Measurements from ENCODE around the gene ZNRF3. TPM values are rescaled to one million over a fixed set of nuclear protein-coding genes. Genes with fewer than 3 reads are reported as not detected.

ZNRF3 gene
- total RNA-seq, 6 experiments from 2014 or later = 5.8 to 9.2 (median 6.9) TPM

DNA sequence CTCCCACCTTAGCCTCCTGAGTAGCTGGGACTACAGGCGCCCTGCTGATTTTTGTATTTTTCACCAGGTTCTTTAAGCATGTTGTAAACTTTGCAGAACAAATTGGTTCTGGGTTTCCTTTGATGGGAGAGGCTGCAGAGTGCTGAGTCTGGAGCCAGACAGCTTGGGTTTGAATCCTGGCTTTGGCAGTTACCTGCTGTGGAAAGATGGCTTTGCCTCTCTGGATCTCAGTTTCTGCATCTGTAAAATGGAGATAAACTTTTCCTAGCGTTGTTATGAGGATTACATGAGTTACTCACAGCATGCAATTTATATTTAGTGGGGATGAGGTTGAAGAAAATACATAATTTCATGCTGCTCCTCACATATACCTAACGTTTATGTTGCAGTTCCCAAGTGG is 19.1 kb downstream of the ZNRF3 start:
- H3K27ac ChIP-seq = no peak overlapping the region
- DNase-seq = no peak
- WGBS (ENCODE audit: insufficient coverage, low coverage, low lambda C conversion rate, missing lambda C conversion rate) = 92% methylated on average over 3 of the region's 3 CpGs
- H3K9me3 ChIP-seq = no peaks in the 10 kb centered on the region
- no peak overlapping the region for H3K4me3 ChIP-seq
- no peaks in the 10 kb centered on the region for H3K27me3 ChIP-seq
- H3K4me1 ChIP-seq = peaks cover 0 to 37% (median 12%) of the 10 kb centered on the region in 4 donors
- TF ChIP-seq POLR2A (IDR thresholded peaks at IDR 0.05) = no peak
- TF ChIP-seq, protein P1, sequence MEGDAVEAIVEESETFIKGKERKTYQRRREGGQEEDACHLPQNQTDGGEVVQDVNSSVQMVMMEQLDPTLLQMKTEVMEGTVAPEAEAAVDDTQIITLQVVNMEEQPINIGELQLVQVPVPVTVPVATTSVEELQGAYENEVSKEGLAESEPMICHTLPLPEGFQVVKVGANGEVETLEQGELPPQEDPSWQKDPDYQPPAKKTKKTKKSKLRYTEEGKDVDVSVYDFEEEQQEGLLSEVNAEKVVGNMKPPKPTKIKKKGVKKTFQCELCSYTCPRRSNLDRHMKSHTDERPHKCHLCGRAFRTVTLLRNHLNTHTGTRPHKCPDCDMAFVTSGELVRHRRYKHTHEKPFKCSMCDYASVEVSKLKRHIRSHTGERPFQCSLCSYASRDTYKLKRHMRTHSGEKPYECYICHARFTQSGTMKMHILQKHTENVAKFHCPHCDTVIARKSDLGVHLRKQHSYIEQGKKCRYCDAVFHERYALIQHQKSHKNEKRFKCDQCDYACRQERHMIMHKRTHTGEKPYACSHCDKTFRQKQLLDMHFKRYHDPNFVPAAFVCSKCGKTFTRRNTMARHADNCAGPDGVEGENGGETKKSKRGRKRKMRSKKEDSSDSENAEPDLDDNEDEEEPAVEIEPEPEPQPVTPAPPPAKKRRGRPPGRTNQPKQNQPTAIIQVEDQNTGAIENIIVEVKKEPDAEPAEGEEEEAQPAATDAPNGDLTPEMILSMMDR (IDR thresholded peaks at IDR 0.05) = no peak
- H3K36me3 ChIP-seq = no peaks in the 10 kb centered on the region
- intact Hi-C loops (cut with DNase I) = no loop called here
- no peak for ATAC-seq

GRCh38 chr22:28903080-28903479 is 19.7 kb downstream of the ZNRF3 start:
- no peaks in the 10 kb centered on the region for H3K9me3 ChIP-seq
- TF ChIP-seq, protein P1 (IDR thresholded peaks at IDR 0.05) = no peak
- no peak for TF ChIP-seq POLR2A (IDR thresholded peaks at IDR 0.05)
- WGBS (ENCODE audit: insufficient coverage, low coverage, low lambda C conversion rate, missing lambda C conversion rate) = 69% methylated on average over 9 of the region's 11 CpGs
- intact Hi-C loops (cut with DNase I) = no loop called here
- H3K4me1 ChIP-seq = peaks cover 0 to 37% (median 12%) of the 10 kb centered on the region in 4 donors
- peak; percentile 62 to 89 (median 73) for ATAC-seq
- H3K36me3 ChIP-seq = no peaks in the 10 kb centered on the region
- no peak overlapping the region for H3K4me3 ChIP-seq
- H3K27ac ChIP-seq = peak overlapping the region in 1 of 3 donors; percentile 24
- no peaks in the 10 kb centered on the region for H3K27me3 ChIP-seq
- peak in 2 of 3 donors; percentile 50 to 54 for DNase-seq

- intact Hi-C loops (cut with DNase I) = no loop called here
- H3K4me3 ChIP-seq = no peak overlapping the region
- ATAC-seq (peak in 1 of 4 donors; percentile 25), DNase-seq (no peak)
- no peaks in the 10 kb centered on the region for H3K27me3 ChIP-seq
- no peaks in the 10 kb centered on the region for H3K9me3 ChIP-seq
- TF ChIP-seq, protein P1 (IDR thresholded peaks at IDR 0.05) = no peak
- TF ChIP-seq POLR2A (IDR thresholded peaks at IDR 0.05) = no peak
- 64% methylated on average over 6 of the region's 6 CpGs for WGBS (ENCODE audit: insufficient coverage, low coverage, low lambda C conversion rate, missing lambda C conversion rate)
- H3K4me1 ChIP-seq = peaks cover 0 to 44% (median 12%) of the 10 kb centered on the region in 4 donors
- H3K36me3 ChIP-seq = no peaks in the 10 kb centered on the region
- peak overlapping the region in 1 of 3 donors; percentile 24 for H3K27ac ChIP-seq
These were observed 20.4 kb downstream of the ZNRF3 start for GRCh38 chr22:28903729-28904128.

DNA sequence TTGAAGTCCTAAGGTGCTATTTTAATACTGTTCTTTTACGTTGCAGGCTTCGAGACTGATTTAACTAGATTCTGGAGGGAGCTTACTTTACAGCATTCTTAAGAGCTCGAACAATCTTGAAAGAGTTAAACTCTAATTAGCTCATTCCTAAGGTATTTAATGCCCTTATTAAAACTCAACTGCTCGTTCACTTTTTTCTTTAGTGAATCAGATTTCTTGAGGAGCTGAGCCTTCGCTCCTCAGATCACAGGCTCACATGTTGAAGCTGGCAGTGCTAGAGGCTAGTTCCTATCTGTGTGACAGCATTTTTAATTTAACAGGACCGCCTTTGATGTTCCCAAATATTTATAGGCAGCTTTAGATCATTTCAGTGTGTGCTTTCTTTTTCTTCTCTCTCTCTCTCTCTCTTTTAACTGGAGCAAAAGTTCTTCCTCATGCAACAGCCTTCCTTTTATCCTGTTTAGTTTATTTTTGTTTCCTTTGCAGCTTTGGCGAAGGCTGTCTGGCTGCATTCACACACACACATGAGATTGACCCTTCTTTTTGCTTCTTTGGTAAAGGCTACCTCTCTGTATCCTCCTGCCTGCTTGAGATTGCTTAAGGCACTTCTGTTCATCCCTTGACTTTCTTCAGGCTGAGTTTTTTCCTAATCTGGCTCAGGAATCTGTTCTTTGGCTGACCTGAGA is 21.0 kb downstream of the ZNRF3 start:
- ATAC-seq (no peak), DNase-seq (no peak)
- WGBS (ENCODE audit: insufficient coverage, low coverage, low lambda C conversion rate, missing lambda C conversion rate) = 49% methylated on average over 7 of the region's 7 CpGs
- Histone ChIP-seq H3K9me3 (no peaks in the 10 kb centered on the region), H3K36me3 (no peaks in the 10 kb centered on the region), H3K4me3 (no peak overlapping the region), H3K27ac (peak overlapping the region in 1 of 3 donors; percentile 24), H3K4me1 (peaks cover 0 to 45% (median 12%) of the 10 kb centered on the region in 4 donors), H3K27me3 (no peaks in the 10 kb centered on the region)
- TF ChIP-seq, protein P1 (IDR thresholded peaks at IDR 0.05) = no peak
- TF ChIP-seq POLR2A (IDR thresholded peaks at IDR 0.05) = no peak
- intact Hi-C loops (cut with DNase I) = no loop called here
